ENCODE measurements around the gene LRRN1. TPM values are rescaled to one million over a fixed set of nuclear protein-coding genes. Genes with fewer than 3 reads are reported as not detected.

LRRN1 gene
- total and polyA plus RNA-seq, 9 of the 15 experiments (the other 6 are each of a cell fraction or from before 2014, with no cell fraction given) = 0.11 TPM; not detected in 8

GRCh38 chr3:3800685-3801493 lies 1.7 kb downstream of the LRRN1 start:
- intact Hi-C loops (cut with micrococcal nuclease) (no loop called here), in situ Hi-C loops (cut with MboI) (loop anchor here (25.0 kb wide), 1 partner anchor 486 kb away; no protein-coding TSS in a partner anchor)
- Histone ChIP-seq H3K9ac (ENCODE audit: insufficient read depth in 1 of 2, low read depth in 2 of 2, low read length in 2 of 2) (no peak overlapping the region), H3K27ac (ENCODE audit: extremely low read depth, low read depth, low read length) (no peak overlapping the region), H2AFZ (ENCODE audit: low read depth, low read length) (no peak overlapping the region), H3K36me3 (ENCODE audit: control insufficient read depth, insufficient read depth, low read length) (no peaks in the 10 kb centered on the region), H3K4me1 (replicated peaks in 1 of 2; ENCODE audit: control insufficient read depth in 2 of 2, insufficient read depth in 2 of 2, low read length in 2 of 2) (no peaks in the 10 kb centered on the region), H3K9me3 (replicated peaks; ENCODE audit: control insufficient read depth, insufficient read depth, low read depth, low read length) (no peaks in the 10 kb centered on the region), H3K4me3 (no peak overlapping the region), H3K9me1 (ENCODE audit: control insufficient read depth, insufficient read depth, low read length) (no peaks in the 10 kb centered on the region), H3K79me2 (ENCODE audit: control insufficient read depth, insufficient read depth, low read length) (no peaks in the 10 kb centered on the region), H4K20me1 (replicated peaks; ENCODE audit: control insufficient read depth, insufficient read depth, low read length) (no peaks in the 10 kb centered on the region), H3K27me3 (ENCODE audit: control insufficient read depth in 2 of 2, insufficient read depth in 2 of 2, low read length in 2 of 2) (no peaks in the 10 kb centered on the region), H3K4me2 (ENCODE audit: insufficient read depth, low read length) (no peak overlapping the region)
- WGBS (ENCODE audit: insufficient coverage, low coverage, missing lambda C conversion rate) = 5% methylated on average over 51 of the region's 53 CpGs
- no peak for TF ChIP-seq TFE3 (CRISPR knock-in tag; IDR thresholded peaks at IDR 0.05)
- TF ChIP-seq MEIS2 (IDR thresholded peaks at IDR 0.05; ENCODE audit: partially characterized antibody) = no peak
- TF ChIP-seq ZNF239 (CRISPR knock-in tag; IDR thresholded peaks at IDR 0.05) = no peak
- TF ChIP-seq SREBF2 (CRISPR knock-in tag; IDR thresholded peaks at IDR 0.05) = no peak
- no peak for TF ChIP-seq ZBTB1 (CRISPR knock-in tag; IDR thresholded peaks at IDR 0.05; ENCODE audit: borderline replicate concordance, low read depth)
- TF ChIP-seq RNF219 (CRISPR knock-in tag; IDR thresholded peaks at IDR 0.05) = no peak
- no peak for TF ChIP-seq FOXO4 (CRISPR knock-in tag; IDR thresholded peaks at IDR 0.05)
- TF ChIP-seq RBM34 (IDR thresholded peaks at IDR 0.05; ENCODE audit: borderline replicate concordance, insufficient read depth, low read length) = no peak
- no peak for TF ChIP-seq DPF2 (IDR thresholded peaks at IDR 0.05)
- TF ChIP-seq NFE2 (IDR thresholded peaks at IDR 0.05; ENCODE audit: low read depth) = no peak
- no peak for TF ChIP-seq ID3 (CRISPR knock-in tag; IDR thresholded peaks at IDR 0.05)
- TF ChIP-seq ID3 (tag; IDR thresholded peaks at IDR 0.05) = no peak
- TF ChIP-seq EP300 (IDR thresholded peaks at IDR 0.05; ENCODE audit: low read length) = no peak
- ChIA-PET CTCF (ENCODE audit: low intra/inter-chr PET ratio) (no interaction called here), POLR2A (no interaction called here)
- FAIRE-seq (no peak), ATAC-seq (no peak), DNase-seq (ENCODE audit: extremely low read depth in 1 of 4, low spot score in 3 of 4) (no peak)
- no TSS peak for BruUV-seq (replicated peaks)
